GM23338 (cell line): ENCODE results near the gene NEUROD1. TPM values are rescaled to one million over a fixed set of nuclear protein-coding genes. Genes with fewer than 3 reads are reported as not detected.
A peak's percentile ranks its signal among the peaks of the same experiment; 100 is the strongest.

Experiments
- ATAC-seq: fragments of 200-7000 bp; cut with Tn5 transposase; 3 replicates; pipeline ENCODE4 v1.9.1; 2020
- DNase-seq: peaks from one replicate; pipeline ENCODE4 v3.0.0-alpha.2; 2015; ENCODE audit warnings: low spot score
- H2AFZ ChIP-seq: fragments of 200-600 bp; sonication (generic); 2 replicates; pipeline ENCODE4 v1.8.0; 2016; ENCODE audit warnings: antibody characterized with exemption, mild to moderate bottlenecking, moderate library complexity
- H3F3A ChIP-seq: fragments of 200-600 bp; sonication (generic); replicated peaks from 2 replicates; pipeline ENCODE4 v1.8.0; 2017; ENCODE audit warnings: antibody characterized with exemption, mixed run types, low read depth
- H3K27ac ChIP-seq: fragments of 200-600 bp; sonication (generic); 2 replicates; pipeline ENCODE4 v1.6.1; 2016; ENCODE audit warnings: low read depth
- H3K27me3 ChIP-seq: fragments of 200-600 bp; sonication (generic); 2 replicates; pipeline ENCODE4 v1.8.0; 2016; ENCODE audit warnings: mild to moderate bottlenecking, mixed run types, moderate library complexity; ENCODE audit not compliant: insufficient read depth
- H3K36me3 ChIP-seq: fragments of 200-600 bp; sonication (generic); 2 replicates; pipeline ENCODE4 v1.8.0; 2016; ENCODE audit warnings: mild to moderate bottlenecking; ENCODE audit not compliant: insufficient read depth
- H3K4me1 ChIP-seq: fragments of 200-600 bp; sonication (generic); 2 replicates; pipeline ENCODE4 v1.8.0; 2016; ENCODE audit warnings: mild to moderate bottlenecking, moderate library complexity; ENCODE audit not compliant: insufficient read depth
- H3K4me2 ChIP-seq: fragments of 200-600 bp; sonication (generic); 2 replicates; pipeline ENCODE4 v1.7.1; 2017; ENCODE audit warnings: mixed run types
- H3K4me3 ChIP-seq: fragments of 200-600 bp; sonication (generic); 2 replicates; pipeline ENCODE4 v1.6.1; 2016; ENCODE audit warnings: mixed run types
- H3K79me2 ChIP-seq: fragments of 200-600 bp; sonication (generic); replicated peaks from 2 replicates; pipeline ENCODE4 v1.8.0; 2017; ENCODE audit warnings: mild to moderate bottlenecking; ENCODE audit not compliant: insufficient read depth
- H3K9me2 ChIP-seq: fragments of 200-600 bp; sonication (generic); 2 replicates; pipeline ENCODE4 v1.8.0; 2017; ENCODE audit not compliant: insufficient read depth
- H4K20me1 ChIP-seq: fragments of 200-600 bp; sonication (generic); replicated peaks from 2 replicates; pipeline ENCODE4 v1.8.0; 2017; ENCODE audit warnings: mild to moderate bottlenecking; ENCODE audit not compliant: insufficient read depth
- H3K27ac Mint-ChIP-seq: 2 replicates; pipeline ENCODE4 v1.8.0; 2020; ENCODE audit warnings: inconsistent platforms, mild to moderate bottlenecking, moderate library complexity, mixed read lengths
- H3K27me3 Mint-ChIP-seq: 3 replicates; pipeline ENCODE4 v1.8.0; 2022; ENCODE audit warnings: low read depth, mild to moderate bottlenecking, moderate library complexity, mixed read lengths, inconsistent platforms; ENCODE audit not compliant: insufficient read depth, poor library complexity
- H3K36me3 Mint-ChIP-seq: 3 replicates; pipeline ENCODE4 v1.8.0; 2021; ENCODE audit warnings: low read depth, mild to moderate bottlenecking, inconsistent platforms, moderate library complexity, mixed read lengths
- H3K4me1 Mint-ChIP-seq: 3 replicates; pipeline ENCODE4 v1.8.0; 2020; ENCODE audit warnings: mild to moderate bottlenecking, inconsistent platforms, mixed read lengths
- H3K4me3 Mint-ChIP-seq: 3 replicates; pipeline ENCODE4 v1.8.0; 2021; ENCODE audit warnings: moderate library complexity, mild to moderate bottlenecking, inconsistent platforms, mixed read lengths
- H3K9me3 Mint-ChIP-seq: 3 replicates; pipeline ENCODE4 v1.8.0; 2020; ENCODE audit warnings: moderate library complexity, mild to moderate bottlenecking, inconsistent platforms, mixed read lengths
- EZH2 ChIP-seq: fragments of 200-600 bp; sonication (generic); IDR thresholded peaks from one replicate; pipeline ENCODE4 v1.8.0; 2017; ENCODE audit warnings: antibody characterized with exemption, mild to moderate bottlenecking, low read depth; ENCODE audit not compliant: unreplicated experiment
- polyA plus RNA-seq: library from polyadenylated mRNA; unstranded; fragments of >200 nt; fragmentation: Nextera tagmentation; extraction: Ambion mirVana; gene quantifications from 2 replicates; pipeline ENCODE4 v1.2.1, GENCODE V29; 2016
- total RNA-seq: library from RNA; depleted of rRNA; stranded (reverse); fragments of >200 nt; shearing (Covaris generic); gene quantifications from 2 replicates; pipeline ENCODE4 v1.2.3, GENCODE V29; 2014
- TF ChIP-seq, protein P1 (sequence below): IDR thresholded peaks from 2 replicates; pipeline ENCODE4 v1.6.1; 2016; ENCODE audit warnings: antibody characterized with exemption
- TF ChIP-seq, protein P2 (sequence below): IDR thresholded peaks from one replicate; pipeline ENCODE4 v1.6.1; 2018; ENCODE audit warnings: antibody characterized with exemption; ENCODE audit not compliant: unreplicated experiment
- TF ChIP-seq, protein P3 (sequence below): fragments of 250-450 bp; sonication (Bioruptor Pico); IDR thresholded peaks from 2 replicates; pipeline ENCODE4 v1.5.0; 2020; ENCODE audit warnings: mild to moderate bottlenecking, moderate library complexity

NEUROD1 gene
- total and polyA plus RNA-seq, 2 experiments from 2014 or later: not detected

- H3K27me3 Mint-ChIP-seq: peaks cover 77% of the 10 kb centered on the region
- Histone ChIP-seq H3K79me2 (no peaks in the 10 kb centered on the region), H3K4me1 (peaks cover 44% of the 10 kb centered on the region), H3K27me3 (peaks cover 99% of the 10 kb centered on the region), H2AFZ (no peak overlapping the region), H3K4me3 (peak overlapping the region; percentile 65; the same call in 1 of the 2 replicates), H3K36me3 (no peaks in the 10 kb centered on the region), H3K4me2 (peak overlapping the region; percentile 88), H4K20me1 (peaks cover 16% of the 10 kb centered on the region), H3F3A (peaks cover 3% of the 10 kb centered on the region; the same call in 1 of the 2 replicates), H3K27ac (no peak overlapping the region), H3K9me2 (no peaks in the 10 kb centered on the region)
- peak; percentile 7; the same call in 2 of the 3 replicates for ATAC-seq
- peak overlapping the region; percentile 18 for H3K4me3 Mint-ChIP-seq
- no peak overlapping the region for H3K27ac Mint-ChIP-seq
- no peaks in the 10 kb centered on the region; the same call in 2 of the 3 replicates for H3K36me3 Mint-ChIP-seq
- TF ChIP-seq, protein P1, sequence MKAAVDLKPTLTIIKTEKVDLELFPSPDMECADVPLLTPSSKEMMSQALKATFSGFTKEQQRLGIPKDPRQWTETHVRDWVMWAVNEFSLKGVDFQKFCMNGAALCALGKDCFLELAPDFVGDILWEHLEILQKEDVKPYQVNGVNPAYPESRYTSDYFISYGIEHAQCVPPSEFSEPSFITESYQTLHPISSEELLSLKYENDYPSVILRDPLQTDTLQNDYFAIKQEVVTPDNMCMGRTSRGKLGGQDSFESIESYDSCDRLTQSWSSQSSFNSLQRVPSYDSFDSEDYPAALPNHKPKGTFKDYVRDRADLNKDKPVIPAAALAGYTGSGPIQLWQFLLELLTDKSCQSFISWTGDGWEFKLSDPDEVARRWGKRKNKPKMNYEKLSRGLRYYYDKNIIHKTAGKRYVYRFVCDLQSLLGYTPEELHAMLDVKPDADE: no peak
- TF ChIP-seq, protein P2, sequence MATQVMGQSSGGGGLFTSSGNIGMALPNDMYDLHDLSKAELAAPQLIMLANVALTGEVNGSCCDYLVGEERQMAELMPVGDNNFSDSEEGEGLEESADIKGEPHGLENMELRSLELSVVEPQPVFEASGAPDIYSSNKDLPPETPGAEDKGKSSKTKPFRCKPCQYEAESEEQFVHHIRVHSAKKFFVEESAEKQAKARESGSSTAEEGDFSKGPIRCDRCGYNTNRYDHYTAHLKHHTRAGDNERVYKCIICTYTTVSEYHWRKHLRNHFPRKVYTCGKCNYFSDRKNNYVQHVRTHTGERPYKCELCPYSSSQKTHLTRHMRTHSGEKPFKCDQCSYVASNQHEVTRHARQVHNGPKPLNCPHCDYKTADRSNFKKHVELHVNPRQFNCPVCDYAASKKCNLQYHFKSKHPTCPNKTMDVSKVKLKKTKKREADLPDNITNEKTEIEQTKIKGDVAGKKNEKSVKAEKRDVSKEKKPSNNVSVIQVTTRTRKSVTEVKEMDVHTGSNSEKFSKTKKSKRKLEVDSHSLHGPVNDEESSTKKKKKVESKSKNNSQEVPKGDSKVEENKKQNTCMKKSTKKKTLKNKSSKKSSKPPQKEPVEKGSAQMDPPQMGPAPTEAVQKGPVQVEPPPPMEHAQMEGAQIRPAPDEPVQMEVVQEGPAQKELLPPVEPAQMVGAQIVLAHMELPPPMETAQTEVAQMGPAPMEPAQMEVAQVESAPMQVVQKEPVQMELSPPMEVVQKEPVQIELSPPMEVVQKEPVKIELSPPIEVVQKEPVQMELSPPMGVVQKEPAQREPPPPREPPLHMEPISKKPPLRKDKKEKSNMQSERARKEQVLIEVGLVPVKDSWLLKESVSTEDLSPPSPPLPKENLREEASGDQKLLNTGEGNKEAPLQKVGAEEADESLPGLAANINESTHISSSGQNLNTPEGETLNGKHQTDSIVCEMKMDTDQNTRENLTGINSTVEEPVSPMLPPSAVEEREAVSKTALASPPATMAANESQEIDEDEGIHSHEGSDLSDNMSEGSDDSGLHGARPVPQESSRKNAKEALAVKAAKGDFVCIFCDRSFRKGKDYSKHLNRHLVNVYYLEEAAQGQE: peak; percentile 80
- TF ChIP-seq EZH2: peak; percentile 55
- TF ChIP-seq, protein P3, sequence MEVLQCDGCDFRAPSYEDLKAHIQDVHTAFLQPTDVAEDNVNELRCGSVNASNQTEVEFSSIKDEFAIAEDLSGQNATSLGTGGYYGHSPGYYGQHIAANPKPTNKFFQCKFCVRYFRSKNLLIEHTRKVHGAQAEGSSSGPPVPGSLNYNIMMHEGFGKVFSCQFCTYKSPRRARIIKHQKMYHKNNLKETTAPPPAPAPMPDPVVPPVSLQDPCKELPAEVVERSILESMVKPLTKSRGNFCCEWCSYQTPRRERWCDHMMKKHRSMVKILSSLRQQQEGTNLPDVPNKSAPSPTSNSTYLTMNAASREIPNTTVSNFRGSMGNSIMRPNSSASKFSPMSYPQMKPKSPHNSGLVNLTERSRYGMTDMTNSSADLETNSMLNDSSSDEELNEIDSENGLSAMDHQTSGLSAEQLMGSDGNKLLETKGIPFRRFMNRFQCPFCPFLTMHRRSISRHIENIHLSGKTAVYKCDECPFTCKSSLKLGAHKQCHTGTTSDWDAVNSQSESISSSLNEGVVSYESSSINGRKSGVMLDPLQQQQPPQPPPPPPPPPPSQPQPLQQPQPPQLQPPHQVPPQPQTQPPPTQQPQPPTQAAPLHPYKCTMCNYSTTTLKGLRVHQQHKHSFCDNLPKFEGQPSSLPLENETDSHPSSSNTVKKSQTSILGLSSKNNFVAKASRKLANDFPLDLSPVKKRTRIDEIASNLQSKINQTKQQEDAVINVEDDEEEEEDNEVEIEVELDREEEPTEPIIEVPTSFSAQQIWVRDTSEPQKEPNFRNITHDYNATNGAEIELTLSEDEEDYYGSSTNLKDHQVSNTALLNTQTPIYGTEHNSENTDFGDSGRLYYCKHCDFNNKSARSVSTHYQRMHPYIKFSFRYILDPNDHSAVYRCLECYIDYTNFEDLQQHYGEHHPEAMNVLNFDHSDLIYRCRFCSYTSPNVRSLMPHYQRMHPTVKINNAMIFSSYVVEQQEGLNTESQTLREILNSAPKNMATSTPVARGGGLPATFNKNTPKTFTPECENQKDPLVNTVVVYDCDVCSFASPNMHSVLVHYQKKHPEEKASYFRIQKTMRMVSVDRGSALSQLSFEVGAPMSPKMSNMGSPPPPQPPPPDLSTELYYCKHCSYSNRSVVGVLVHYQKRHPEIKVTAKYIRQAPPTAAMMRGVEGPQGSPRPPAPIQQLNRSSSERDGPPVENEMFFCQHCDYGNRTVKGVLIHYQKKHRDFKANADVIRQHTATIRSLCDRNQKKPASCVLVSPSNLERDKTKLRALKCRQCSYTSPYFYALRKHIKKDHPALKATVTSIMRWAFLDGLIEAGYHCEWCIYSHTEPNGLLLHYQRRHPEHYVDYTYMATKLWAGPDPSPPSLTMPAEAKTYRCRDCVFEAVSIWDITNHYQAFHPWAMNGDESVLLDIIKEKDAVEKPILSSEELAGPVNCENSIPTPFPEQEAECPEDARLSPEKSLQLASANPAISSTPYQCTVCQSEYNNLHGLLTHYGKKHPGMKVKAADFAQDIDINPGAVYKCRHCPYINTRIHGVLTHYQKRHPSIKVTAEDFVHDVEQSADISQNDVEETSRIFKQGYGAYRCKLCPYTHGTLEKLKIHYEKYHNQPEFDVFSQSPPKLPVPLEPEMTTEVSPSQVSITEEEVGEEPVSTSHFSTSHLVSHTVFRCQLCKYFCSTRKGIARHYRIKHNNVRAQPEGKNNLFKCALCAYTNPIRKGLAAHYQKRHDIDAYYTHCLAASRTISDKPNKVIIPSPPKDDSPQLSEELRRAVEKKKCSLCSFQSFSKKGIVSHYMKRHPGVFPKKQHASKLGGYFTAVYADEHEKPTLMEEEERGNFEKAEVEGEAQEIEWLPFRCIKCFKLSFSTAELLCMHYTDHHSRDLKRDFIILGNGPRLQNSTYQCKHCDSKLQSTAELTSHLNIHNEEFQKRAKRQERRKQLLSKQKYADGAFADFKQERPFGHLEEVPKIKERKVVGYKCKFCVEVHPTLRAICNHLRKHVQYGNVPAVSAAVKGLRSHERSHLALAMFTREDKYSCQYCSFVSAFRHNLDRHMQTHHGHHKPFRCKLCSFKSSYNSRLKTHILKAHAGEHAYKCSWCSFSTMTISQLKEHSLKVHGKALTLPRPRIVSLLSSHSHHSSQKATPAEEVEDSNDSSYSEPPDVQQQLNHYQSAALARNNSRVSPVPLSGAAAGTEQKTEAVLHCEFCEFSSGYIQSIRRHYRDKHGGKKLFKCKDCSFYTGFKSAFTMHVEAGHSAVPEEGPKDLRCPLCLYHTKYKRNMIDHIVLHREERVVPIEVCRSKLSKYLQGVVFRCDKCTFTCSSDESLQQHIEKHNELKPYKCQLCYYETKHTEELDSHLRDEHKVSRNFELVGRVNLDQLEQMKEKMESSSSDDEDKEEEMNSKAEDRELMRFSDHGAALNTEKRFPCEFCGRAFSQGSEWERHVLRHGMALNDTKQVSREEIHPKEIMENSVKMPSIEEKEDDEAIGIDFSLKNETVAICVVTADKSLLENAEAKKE: no peak
- H3K9me3 Mint-ChIP-seq: no peaks in the 10 kb centered on the region
- H3K4me1 Mint-ChIP-seq: peaks cover 44% of the 10 kb centered on the region
- peak; percentile 83 for DNase-seq
Measured at GRCh38 chr2:181685150-181685688, 4.9 kb upstream of the NEUROD1 start.
